HFFc6 (cell line): ENCODE measurements around the gene FAM186B. TPM values are rescaled to one million over a fixed set of nuclear protein-coding genes. Genes with fewer than 3 reads are reported as not detected.
"Not testable (repeated sequence)": the region's sequence is repeated elsewhere in the genome, so short reads cannot be mapped to it uniquely, and the experiment has no call there.

Experiments
- DNase-seq: peaks from one replicate; pipeline ENCODE4 v3.0.0-alpha.2; 2018
- H3K27ac Mint-ChIP-seq: 2 replicates; pipeline ENCODE4 v1.8.0; 2020; ENCODE audit warnings: mild to moderate bottlenecking, mixed read lengths
- H3K27me3 Mint-ChIP-seq: 2 replicates; pipeline ENCODE4 v1.8.0; 2021; ENCODE audit warnings: mild to moderate bottlenecking, moderate library complexity, mixed read lengths; ENCODE audit not compliant: insufficient read depth
- H3K36me3 Mint-ChIP-seq: 2 replicates; pipeline ENCODE4 v1.8.0; 2021; ENCODE audit warnings: low read depth, mixed read lengths
- H3K4me1 Mint-ChIP-seq: 2 replicates; pipeline ENCODE4 v1.8.0; 2020; ENCODE audit warnings: low read depth, mixed read lengths
- H3K4me3 Mint-ChIP-seq: 2 replicates; pipeline ENCODE4 v1.8.0; 2020; ENCODE audit warnings: mild to moderate bottlenecking, moderate library complexity, mixed read lengths
- H3K9me3 Mint-ChIP-seq: 2 replicates; pipeline ENCODE4 v1.8.0; 2020; ENCODE audit warnings: mild to moderate bottlenecking, mixed read lengths
- CTCF ChIP-seq: fragments of 200-600 bp; sonication (generic); IDR thresholded peaks from 2 replicates; pipeline ENCODE4 v1.5.0; 2021; ENCODE audit warnings: antibody characterized with exemption, mild to moderate bottlenecking
- long read RNA-seq: library from polyadenylated mRNA; unstranded; transcript quantifications from one replicate; pipeline ENCODE4 v2.0.0, GENCODE V29; 2019
- total RNA-seq, 6 experiments: library from RNA; stranded (reverse); fragmentation: NEBNext Ultra II Directional; extraction: Animal tissue kit (Norgen Biotek cat#: 25700); gene quantifications; 2 replicates in 1 of 6; 3 replicates in 5 of 6; pipeline ENCODE4 v1.2.3, GENCODE V29; 2021

Gene FAM186B
- under 1 TPM; 0.21 to 0.46 (median 0.31) TPM for total RNA-seq
- long read RNA-seq: 0 reads

GRCh38 chr12:49605539-49605938 is at the start of gene FAM186B:
Gene FAM186B, minus strand, starts transcription at chr12:49605639. Its CDS starts 162 bp downstream, at chr12:49605477.
- peaks cover 14% of the 10 kb centered on the region for H3K4me1 Mint-ChIP-seq
- not testable (repeated sequence) for H3K4me3 Mint-ChIP-seq, H3K9me3 Mint-ChIP-seq, H3K27ac Mint-ChIP-seq, H3K36me3 Mint-ChIP-seq, H3K27me3 Mint-ChIP-seq, DNase-seq

- Mint-ChIP-seq H3K36me3 (peaks cover 13% of the 10 kb centered on the region), H3K27me3 (peaks cover 3% of the 10 kb centered on the region; the same call in 1 of the 2 replicates), H3K4me1 (no peaks in the 10 kb centered on the region), H3K27ac (no peak overlapping the region), H3K4me3 (no peak overlapping the region), H3K9me3 (no peaks in the 10 kb centered on the region)
- TF ChIP-seq CTCF: no peak
- no peak for DNase-seq
Observed at GRCh38 chr12:49654715-49655114, 49.3 kb upstream of the FAM186B start.

GRCh38 chr12:49652921-49653520 is 47.6 kb upstream of the FAM186B start:
- Mint-ChIP-seq H3K27ac (no peak overlapping the region), H3K36me3 (peaks cover 11% of the 10 kb centered on the region), H3K4me1 (no peaks in the 10 kb centered on the region), H3K4me3 (no peak overlapping the region), H3K27me3 (peaks cover 6% of the 10 kb centered on the region), H3K9me3 (no peaks in the 10 kb centered on the region)
- no peak for TF ChIP-seq CTCF
- no peak for DNase-seq

- Mint-ChIP-seq H3K4me3 (no peak overlapping the region), H3K27ac (no peak overlapping the region), H3K4me1 (no peaks in the 10 kb centered on the region), H3K9me3 (no peaks in the 10 kb centered on the region), H3K27me3 (peaks cover 8% of the 10 kb centered on the region), H3K36me3 (peaks cover 5% of the 10 kb centered on the region; the same call in 1 of the 2 replicates)
- TF ChIP-seq CTCF: no peak
- DNase-seq: no peak
Observed at GRCh38 chr12:49651855-49652254, 46.4 kb upstream of the FAM186B start.

GRCh38 chr12:49649892-49650291 is 44.5 kb upstream of the FAM186B start:
- Mint-ChIP-seq H3K9me3 (no peaks in the 10 kb centered on the region), H3K4me1 (no peaks in the 10 kb centered on the region), H3K27me3 (peaks cover 8% of the 10 kb centered on the region), H3K36me3 (peaks cover 5% of the 10 kb centered on the region; the same call in 1 of the 2 replicates), H3K27ac (no peak overlapping the region), H3K4me3 (no peak overlapping the region)
- DNase-seq: no peak
- TF ChIP-seq CTCF: no peak

GRCh38 chr12:49649445-49649844 is 44.0 kb upstream of the FAM186B start:
- Mint-ChIP-seq H3K36me3 (peaks cover 4% of the 10 kb centered on the region; the same call in 1 of the 2 replicates), H3K27ac (no peak overlapping the region), H3K4me3 (no peak overlapping the region), H3K4me1 (no peaks in the 10 kb centered on the region), H3K27me3 (peaks cover 5% of the 10 kb centered on the region; the same call in 1 of the 2 replicates), H3K9me3 (no peaks in the 10 kb centered on the region)
- TF ChIP-seq CTCF: no peak
- DNase-seq: no peak
